Smooth muscle cell (in vitro differentiated cells): ENCODE measurements around the gene DISC1. TPM values are rescaled to one million over a fixed set of nuclear protein-coding genes. Genes with fewer than 3 reads are reported as not detected.

Source experiments
- DNase-seq: peaks from one replicate; lab custom pipeline; 2025; ENCODE audit not compliant: unreplicated experiment; lab: John Stamatoyannopoulos, UW
- H2AFZ ChIP-seq: fragments of 200-600 bp; sonication (generic); 2 replicates; pipeline ENCODE4 v1.6.0; 2016; ENCODE audit warnings: antibody characterized with exemption, low read depth, mild to moderate bottlenecking
- H3F3A ChIP-seq: fragments of 200-600 bp; sonication (generic); 2 replicates; pipeline ENCODE4 v1.6.0; 2017; ENCODE audit warnings: antibody characterized with exemption, low read depth
- H3K27ac ChIP-seq: fragments of 200-600 bp; sonication (generic); 2 replicates; pipeline ENCODE4 v1.5.1; 2016; ENCODE audit warnings: low read depth, mild to moderate bottlenecking
- H3K27me3 ChIP-seq: fragments of 200-600 bp; sonication (generic); 2 replicates; pipeline ENCODE4 v1.6.1; 2016; ENCODE audit warnings: low read depth, mild to moderate bottlenecking
- H3K36me3 ChIP-seq: fragments of 200-600 bp; sonication (generic); 2 replicates; pipeline ENCODE4 v1.5.1; 2016; ENCODE audit warnings: low read depth
- H3K4me1 ChIP-seq: fragments of 200-600 bp; sonication (generic); 2 replicates; pipeline ENCODE4 v1.5.1; 2016; ENCODE audit warnings: low read depth
- H3K4me2 ChIP-seq: fragments of 200-600 bp; sonication (generic); 2 replicates; pipeline ENCODE4 v1.6.0; 2016; ENCODE audit warnings: mild to moderate bottlenecking
- H3K4me3 ChIP-seq: fragments of 200-600 bp; sonication (generic); 2 replicates; pipeline ENCODE4 v1.5.1; 2016; ENCODE audit warnings: mild to moderate bottlenecking
- H3K79me2 ChIP-seq: fragments of 200-600 bp; sonication (generic); 2 replicates; pipeline ENCODE4 v1.6.0; 2016; ENCODE audit warnings: low read depth, mild to moderate bottlenecking
- H3K9ac ChIP-seq: fragments of 200-600 bp; sonication (generic); 2 replicates; pipeline ENCODE4 v1.6.0; 2016; ENCODE audit warnings: low read depth
- H3K9me3 ChIP-seq: fragments of 200-600 bp; sonication (generic); replicated peaks from 2 replicates; pipeline ENCODE4 v1.5.1; 2016; ENCODE audit warnings: low read depth
- H4K20me1 ChIP-seq: fragments of 200-600 bp; sonication (generic); 2 replicates; pipeline ENCODE4 v1.6.0; 2016; ENCODE audit warnings: low read depth
- CTCF ChIP-seq: fragments of 200-600 bp; sonication (generic); IDR thresholded peaks from 2 replicates; pipeline ENCODE4 v1.5.1; 2017; ENCODE audit warnings: borderline replicate concordance, mild to moderate bottlenecking, antibody characterized with exemption; ENCODE audit not compliant: insufficient read depth, poor library complexity, severe bottlenecking
- WGBS: methylation state at CpG from one replicate; pipeline ENCODE4 v1.1.7; 2016; ENCODE audit warnings: low lambda C conversion rate; 5-methylcytosine and 5-hydroxymethylcytosine counted together
- polyA plus RNA-seq: library from polyadenylated mRNA; unstranded; fragments of >200 nt; fragmentation: Nextera tagmentation; extraction: Ambion mirVana; gene quantifications from 2 replicates; pipeline ENCODE4 v1.2.1, GENCODE V29; 2016
- total RNA-seq: library from RNA; depleted of rRNA; stranded (reverse); fragments of >200 nt; gene quantifications from 2 replicates; pipeline ENCODE4 v1.2.3, GENCODE V29; 2014

Gene DISC1
- total and polyA plus RNA-seq, 2 experiments from 2014 or later: 0.89 to 4.3 TPM

- Histone ChIP-seq H3K27me3 (no peaks in the 10 kb centered on the region), H2AFZ (no peak overlapping the region)
Observed at GRCh38 chr1:231767471-231767870, 140.9 kb downstream of the DISC1 start.

GRCh38 chr1:231768416-231768815, 141.8 kb downstream of the DISC1 start:
- TF ChIP-seq CTCF: no peak
- H3K4me1 ChIP-seq: no peaks in the 10 kb centered on the region
- no peaks in the 10 kb centered on the region for H3K9me3 ChIP-seq
- H4K20me1 ChIP-seq: no peaks in the 10 kb centered on the region
- H3K79me2 ChIP-seq: no peaks in the 10 kb centered on the region
- no peaks in the 10 kb centered on the region for H3K27me3 ChIP-seq
- no peak for DNase-seq
- no peak overlapping the region for H3K4me3 ChIP-seq
- 86% methylated on average over 1 of the region's 1 CpG for WGBS
- H3K27ac ChIP-seq: no peak overlapping the region
- H3K9ac ChIP-seq: no peak overlapping the region
- H2AFZ ChIP-seq: no peak overlapping the region
- H3K36me3 ChIP-seq: no peaks in the 10 kb centered on the region
- no peak overlapping the region for H3K4me2 ChIP-seq
- no peaks in the 10 kb centered on the region for H3F3A ChIP-seq

More at GRCh38 chr1:231767471-231767870, 140.9 kb downstream of the DISC1 start:
- H3K79me2 ChIP-seq: no peaks in the 10 kb centered on the region
- H3K36me3 ChIP-seq: no peaks in the 10 kb centered on the region
- no peak overlapping the region for H3K27ac ChIP-seq
- no peaks in the 10 kb centered on the region for H3K9me3 ChIP-seq
- H3K4me1 ChIP-seq: no peaks in the 10 kb centered on the region
- H3K9ac ChIP-seq: no peak overlapping the region
- 60% methylated on average over 4 of the region's 4 CpGs for WGBS
- H3K4me2 ChIP-seq: no peak overlapping the region
- no peak for TF ChIP-seq CTCF
- H3F3A ChIP-seq: no peaks in the 10 kb centered on the region
- no peaks in the 10 kb centered on the region for H4K20me1 ChIP-seq
- H3K4me3 ChIP-seq: no peak overlapping the region
- no peak for DNase-seq

- H3K4me3 ChIP-seq: no peak overlapping the region
- no peak overlapping the region for H3K9ac ChIP-seq
- H2AFZ ChIP-seq: no peak overlapping the region
- no peaks in the 10 kb centered on the region for H3K36me3 ChIP-seq
- TF ChIP-seq CTCF: no peak
- H3K27me3 ChIP-seq: no peaks in the 10 kb centered on the region
- no peaks in the 10 kb centered on the region for H3K79me2 ChIP-seq
- H3F3A ChIP-seq: no peaks in the 10 kb centered on the region
- H4K20me1 ChIP-seq: no peaks in the 10 kb centered on the region
- DNase-seq: no peak
- H3K4me2 ChIP-seq: no peak overlapping the region
- H3K9me3 ChIP-seq: no peaks in the 10 kb centered on the region
- H3K27ac ChIP-seq: no peak overlapping the region
- 94% methylated on average over 8 of the region's 8 CpGs for WGBS
- H3K4me1 ChIP-seq: peaks cover 1% of the 10 kb centered on the region
Observed at GRCh38 chr1:231770506-231771175, 144.1 kb downstream of the DISC1 start.

- Histone ChIP-seq H3K4me3 (no peak overlapping the region), H3K9ac (no peak overlapping the region), H3K27me3 (no peaks in the 10 kb centered on the region), H2AFZ (no peak overlapping the region), H3K79me2 (no peaks in the 10 kb centered on the region), H4K20me1 (no peaks in the 10 kb centered on the region), H3K4me1 (peaks cover 16% of the 10 kb centered on the region), H3F3A (peaks cover 8% of the 10 kb centered on the region), H3K36me3 (no peaks in the 10 kb centered on the region), H3K9me3 (no peaks in the 10 kb centered on the region), H3K27ac (no peak overlapping the region), H3K4me2 (no peak overlapping the region)
- WGBS: 92% methylated on average over 4 of the region's 4 CpGs
- TF ChIP-seq CTCF: no peak
- no peak for DNase-seq
Observed at GRCh38 chr1:231774719-231775335, 148.2 kb downstream of the DISC1 start.
